Stimulated activated naive CD4-positive, alpha-beta T cell (primary cell): Measurements from ENCODE around the gene TAOK2.
"Not testable (repeated sequence)": the region's sequence is repeated elsewhere in the genome, so short reads cannot be mapped to it uniquely, and the experiment has no call there.

ENCODE experiments used
- DNase-seq, 6 experiments: peaks; one replicate each; lab custom pipeline; 2025; lab: John Stamatoyannopoulos, UW

Gene TAOK2

DNA sequence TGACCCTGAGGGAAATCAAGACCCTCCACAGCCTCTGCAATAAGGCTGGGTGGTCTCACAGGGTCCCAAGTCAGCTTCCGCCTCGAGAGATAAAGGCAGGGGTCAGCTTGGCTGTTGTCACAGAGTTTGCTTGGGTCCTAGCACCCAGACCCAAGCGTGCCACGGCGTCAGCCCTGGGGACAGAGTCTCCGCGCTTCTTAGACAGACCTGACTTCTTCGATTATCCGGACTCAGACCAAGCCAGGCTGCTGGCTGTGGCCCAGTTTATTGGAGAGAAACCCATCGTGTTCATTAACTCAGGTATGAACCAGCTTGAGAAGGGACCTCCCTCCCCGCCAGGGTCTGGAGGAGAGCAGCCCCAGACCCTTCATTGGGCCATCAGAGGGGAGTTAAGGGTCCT, 49.9 kb downstream of the TAOK2 start:
- no peak for DNase-seq

DNA sequence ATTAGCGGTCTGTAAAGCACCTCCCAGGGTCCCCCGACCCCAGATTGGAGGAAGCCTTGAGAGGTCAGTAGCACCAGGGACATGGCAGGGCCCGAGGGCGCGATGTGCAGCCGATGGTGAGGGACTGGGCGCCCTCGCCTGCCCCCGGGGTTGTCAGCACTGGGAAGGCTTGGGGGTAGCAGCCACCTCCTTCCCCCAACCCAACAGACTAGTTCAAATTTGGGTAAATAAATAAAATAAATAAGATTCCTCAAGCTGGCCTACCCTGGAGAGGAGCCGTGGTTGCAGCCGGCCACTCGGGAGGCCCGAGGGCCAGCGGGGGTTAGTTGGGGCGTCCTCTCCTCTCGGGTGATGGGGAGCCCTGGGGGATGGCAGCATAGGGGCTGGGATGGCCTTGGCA, 50.8 kb downstream of the TAOK2 start:
- no peak for DNase-seq

DNA sequence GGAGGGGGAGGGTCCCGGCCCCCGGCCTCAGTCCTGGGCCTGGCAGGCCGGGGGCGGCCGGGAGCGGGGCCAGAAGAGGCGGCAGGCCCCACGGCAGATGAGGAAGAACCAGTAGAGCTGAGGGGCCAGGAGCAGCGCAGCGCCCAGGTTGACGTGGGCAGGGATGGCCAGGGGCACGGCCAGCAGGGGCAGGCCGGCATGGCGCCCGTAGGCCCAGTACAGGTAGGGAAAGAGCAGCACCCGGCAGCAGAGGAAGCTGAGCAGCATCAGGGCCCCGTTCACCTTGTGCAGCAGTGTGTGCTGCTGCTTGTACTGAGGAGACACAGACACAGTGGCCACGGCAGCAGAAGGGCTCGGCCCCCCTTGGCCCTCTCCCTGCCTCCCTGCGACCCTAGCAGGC, 51.5 kb downstream of the TAOK2 start:
- DNase-seq, result no peak

DNA sequence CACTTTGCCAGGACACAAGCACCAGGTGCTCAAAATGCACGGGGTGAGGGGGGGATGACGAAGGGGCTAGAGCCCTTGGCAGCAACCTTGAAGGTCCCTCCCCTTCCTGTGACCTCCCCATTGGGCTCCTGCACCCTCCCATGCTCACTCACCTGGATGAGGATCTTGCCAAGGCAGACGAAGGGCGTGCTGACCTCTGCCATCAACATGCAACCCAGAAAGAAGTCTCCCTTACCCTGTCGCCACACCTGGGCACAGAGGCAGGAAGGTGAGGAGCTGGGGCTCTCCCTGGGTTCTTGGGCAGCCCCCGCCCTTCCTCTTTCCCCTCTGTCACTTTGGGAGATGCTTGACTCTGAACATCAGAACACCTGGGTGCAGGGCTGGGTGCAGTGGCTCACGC, 51.9 kb downstream of the TAOK2 start:
- DNase-seq, result no peak

DNA sequence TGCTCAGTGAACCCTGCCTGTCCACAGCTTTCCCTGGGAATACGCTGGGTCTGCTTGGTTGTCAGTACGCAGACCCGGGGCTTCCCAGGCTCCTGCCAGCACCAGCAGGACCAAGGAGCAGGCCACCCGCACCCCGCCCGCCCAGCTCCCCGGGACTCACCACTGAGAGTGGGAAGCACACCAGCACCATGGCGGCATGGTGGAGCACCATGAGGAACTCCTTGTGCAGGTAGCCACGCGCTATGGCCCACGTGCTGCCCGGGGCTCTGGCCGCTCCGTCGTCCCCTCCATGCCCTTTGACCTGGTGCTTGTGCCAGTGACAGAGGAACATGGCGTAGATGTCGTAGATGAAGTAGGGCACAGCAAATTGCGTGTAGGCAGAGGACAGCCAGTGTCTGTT, 52.8 kb downstream of the TAOK2 start:
- DNase-seq, result no peak

DNA sequence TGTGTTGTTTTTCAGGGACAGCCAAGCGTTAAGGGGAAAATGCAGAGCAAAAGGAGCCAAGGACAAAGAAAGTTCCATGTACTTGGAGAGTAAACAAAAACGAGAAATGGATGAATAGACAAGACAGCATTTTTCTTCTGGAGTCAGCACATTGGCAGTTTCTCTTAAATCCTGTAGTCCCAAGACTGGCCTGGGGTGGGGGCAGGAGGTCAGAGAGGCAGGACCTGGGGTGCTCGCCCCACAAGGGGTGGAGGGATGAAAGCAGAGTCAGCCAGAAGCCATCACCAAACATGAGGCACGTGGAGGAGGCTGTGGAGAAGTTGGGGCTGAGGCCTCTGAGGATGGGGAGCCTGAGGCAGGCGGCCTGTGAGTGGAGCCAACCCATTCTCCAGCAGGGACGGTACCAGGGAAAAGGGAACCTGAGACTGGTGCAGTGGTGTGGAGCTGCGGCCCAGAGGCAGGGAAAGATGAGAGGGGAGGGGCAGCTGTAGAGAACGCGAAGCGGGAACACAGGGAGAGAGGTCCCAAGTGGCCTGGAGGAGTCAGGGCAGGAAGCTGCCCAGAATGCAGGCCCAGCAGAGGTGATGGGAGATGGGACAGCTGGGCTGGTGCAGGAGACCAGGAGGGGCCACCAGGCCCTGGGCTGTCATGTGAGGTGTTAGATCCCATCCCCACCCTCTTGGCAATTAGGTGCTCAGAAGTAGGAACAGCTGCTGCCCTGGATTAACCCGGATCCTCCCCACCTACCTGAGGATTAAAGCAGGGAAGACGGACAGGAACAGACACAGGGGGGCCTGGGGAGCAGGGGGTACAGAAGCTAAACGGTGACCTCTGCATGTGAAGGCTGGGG, 54.1 kb downstream of the TAOK2 start:
- no peak for DNase-seq

DNA sequence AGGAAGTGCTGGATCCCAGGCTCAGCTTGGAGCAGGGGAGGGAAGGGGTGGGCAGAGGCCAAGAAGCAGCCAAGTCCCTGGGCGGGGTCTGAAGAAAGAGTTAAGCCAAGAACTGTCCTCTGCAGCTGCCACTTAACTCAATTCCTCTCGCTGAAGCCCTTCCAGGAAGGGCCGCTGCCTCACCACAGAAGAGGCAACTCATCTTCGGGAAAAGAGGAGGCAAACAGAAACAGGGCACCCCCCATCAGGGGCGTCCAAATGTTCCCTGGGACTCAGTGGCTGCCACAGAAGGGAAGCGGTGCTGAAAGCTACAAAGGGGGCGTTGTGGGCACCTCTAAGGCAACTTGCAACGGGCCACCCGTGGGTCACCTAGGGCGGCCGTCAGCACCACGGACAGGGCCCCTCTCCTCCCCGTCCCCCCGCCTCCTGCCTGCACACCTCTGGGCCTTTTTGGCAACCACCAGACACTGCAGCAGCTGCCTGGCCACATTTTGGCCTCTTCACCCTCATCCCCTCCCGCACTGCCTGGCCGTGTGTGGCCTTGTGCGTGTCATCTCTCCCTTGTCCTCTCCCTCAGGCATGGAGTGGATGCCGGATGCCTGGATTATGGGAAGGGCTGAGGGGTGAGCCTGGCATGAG, 54.9 kb downstream of the TAOK2 start:
- peak in 1 of 6 experiments; percentile 4 for DNase-seq

DNA sequence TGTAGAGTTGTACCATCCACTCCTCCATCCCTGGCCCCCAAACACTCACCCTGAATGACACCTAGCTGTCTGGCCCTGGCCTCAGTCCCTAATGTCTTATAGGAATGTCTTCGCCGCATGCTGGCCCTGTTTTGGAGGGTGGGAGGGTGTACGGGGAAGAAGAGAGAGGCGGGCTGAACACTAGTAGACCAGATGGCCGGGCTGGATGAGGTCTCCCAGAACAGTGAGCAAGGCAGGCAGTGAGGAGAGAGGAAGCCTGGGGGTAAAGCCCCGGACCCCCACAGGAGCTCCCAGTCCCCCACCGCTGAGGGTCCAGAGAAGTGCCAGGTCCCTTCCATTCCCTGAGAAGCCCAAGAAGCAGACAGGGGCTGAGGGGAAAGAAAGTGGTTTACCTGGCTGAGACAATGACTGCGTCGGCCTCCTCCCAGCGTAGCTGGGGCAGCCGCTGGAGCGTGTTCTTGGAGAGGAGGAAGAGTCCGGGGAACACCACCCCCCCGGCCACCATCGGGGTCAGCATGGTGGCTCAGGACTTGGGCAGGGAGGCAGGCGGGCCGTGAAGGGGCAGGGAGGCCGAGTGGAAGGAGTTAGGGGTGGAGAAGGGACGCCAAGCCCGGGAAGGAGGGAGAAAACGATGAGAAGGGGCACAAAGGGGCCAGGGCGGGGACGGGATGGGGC, 56.5 kb downstream of the TAOK2 start:
- DNase-seq, result no peak

DNA sequence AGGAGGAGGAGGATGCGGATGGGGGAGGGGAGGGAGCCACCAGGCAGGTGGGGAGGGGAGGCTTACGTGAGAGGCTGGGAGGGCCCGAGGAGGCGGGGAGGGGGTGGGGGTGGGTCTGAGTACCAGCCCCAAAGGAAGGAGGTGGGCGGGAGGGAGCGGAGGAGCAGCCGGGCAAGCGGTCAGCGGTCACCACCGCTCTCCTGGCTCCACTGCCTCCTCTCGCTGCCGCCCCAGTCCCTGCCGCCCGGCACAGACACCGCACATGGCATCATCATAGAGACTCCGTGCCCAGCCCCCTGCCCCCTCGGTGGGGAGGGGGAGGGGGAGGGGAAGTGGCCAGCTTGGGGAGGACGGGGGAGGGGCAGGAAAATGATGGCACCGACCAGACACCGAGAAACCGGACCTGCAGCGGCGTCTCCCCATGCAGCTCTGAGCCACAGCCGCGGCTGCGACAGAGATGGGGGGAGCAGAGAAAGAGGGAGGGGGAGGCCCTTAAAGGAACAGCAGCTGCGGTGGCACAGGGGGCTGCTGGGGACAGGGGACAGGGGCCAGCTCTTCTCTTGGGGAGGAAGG, 57.3 kb downstream of the TAOK2 start, which contains the start of gene TLCD3B:
Gene TLCD3B, minus strand, starts transcription at position 431 of the 573 bp plus-strand sequence. CDS start 744 bp downstream, outside the sequence.
- no peak for DNase-seq

DNA sequence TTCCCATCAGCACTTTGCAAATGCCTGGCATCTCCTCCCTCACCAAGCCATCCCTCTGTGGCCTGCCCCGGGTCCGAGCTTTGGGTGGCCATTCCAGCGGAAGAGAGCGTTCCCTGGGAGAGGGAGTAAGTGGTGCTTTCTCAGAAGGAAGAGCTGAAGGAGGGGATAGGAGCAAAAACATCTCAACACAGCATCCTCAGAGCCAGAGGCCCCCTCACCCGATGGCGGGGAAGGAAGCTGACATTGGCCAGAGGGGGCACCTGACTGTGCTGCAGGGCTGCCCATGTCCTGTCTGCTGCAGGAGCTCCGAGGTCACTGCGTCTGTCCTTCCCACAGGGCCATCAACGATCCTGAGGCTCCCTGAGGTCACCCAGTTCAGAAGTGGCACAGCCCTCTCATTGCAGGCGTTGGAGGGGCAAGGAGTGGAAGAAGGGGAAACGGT, 57.8 kb downstream of the TAOK2 start:
- DNase-seq, result no peak

DNA sequence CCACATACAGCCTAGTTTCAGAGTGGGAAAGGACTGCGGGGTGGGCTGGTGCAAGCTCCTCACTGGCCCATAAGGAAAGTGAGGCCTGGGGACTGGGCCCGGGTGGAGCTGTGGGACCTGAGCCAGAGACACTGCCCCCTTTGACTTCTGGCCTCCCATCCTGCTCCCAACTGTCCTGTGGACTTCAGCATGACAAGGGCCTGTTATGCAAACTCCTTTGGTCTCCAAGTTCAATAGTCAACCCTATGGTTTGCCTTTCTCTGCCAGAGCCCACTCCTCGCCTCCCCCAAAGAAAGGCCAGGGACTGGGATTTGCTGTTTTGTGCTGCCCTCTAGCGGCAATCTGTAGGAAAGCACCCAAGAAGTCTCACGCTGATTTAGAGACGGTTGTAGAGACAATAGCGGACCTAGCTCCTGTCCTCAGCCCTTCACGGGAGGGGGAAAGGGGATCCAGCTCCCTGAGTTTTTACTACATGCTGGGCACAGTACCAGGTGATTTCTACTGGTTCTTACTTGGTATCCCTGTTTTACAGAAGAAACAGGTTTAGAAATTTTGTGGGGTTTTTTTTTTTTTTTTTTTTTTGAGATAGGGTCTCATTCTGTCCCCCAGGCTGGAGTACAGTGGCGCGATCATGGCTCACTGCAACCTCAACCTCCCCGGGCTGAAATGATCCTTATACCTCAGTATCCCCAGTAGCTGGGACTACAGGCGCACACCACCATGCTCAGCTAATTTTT, 58.6 kb downstream of the TAOK2 start:
- DNase-seq, result peak; percentile 28 to 67 (median 46)

DNA sequence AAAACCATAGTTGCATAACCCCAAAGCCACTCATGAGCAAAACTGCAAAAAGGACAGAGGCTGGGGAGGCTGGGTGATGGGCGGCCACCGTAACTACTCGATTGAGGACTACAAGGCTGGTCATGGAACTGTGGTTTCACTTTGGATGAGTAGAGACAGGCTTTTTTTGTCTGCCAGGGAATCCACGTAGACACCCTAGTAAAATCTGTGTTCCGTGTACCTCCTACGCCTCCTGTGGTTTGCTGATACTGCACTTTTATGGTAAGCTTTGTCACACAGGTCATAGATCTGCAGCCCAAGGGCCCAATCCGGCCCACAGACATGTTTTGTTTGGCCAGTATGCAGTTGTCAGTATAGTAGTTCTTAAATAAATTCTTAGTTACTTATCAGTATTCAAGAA, 59.6 kb downstream of the TAOK2 start:
- no peak for DNase-seq

DNA sequence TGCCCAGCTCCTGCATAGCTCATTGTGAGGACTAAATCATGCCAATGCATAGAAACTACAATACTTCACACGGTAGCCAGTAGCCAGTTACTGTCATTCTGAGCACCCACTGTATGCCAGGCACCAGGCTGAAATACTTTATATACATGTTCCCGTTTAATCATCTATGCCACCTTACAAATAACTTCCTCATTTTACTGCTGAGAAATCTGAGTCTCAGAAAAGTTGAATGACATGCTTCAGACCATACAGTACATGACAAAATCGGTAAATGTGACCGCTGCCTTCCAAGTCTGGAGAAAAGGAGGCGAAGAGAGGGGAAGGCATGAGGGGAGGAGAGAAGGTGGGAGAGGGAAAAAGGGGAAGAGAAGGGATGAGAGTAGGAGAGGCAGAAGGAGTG, 66.6 kb downstream of the TAOK2 start:
- no peak for DNase-seq

DNA sequence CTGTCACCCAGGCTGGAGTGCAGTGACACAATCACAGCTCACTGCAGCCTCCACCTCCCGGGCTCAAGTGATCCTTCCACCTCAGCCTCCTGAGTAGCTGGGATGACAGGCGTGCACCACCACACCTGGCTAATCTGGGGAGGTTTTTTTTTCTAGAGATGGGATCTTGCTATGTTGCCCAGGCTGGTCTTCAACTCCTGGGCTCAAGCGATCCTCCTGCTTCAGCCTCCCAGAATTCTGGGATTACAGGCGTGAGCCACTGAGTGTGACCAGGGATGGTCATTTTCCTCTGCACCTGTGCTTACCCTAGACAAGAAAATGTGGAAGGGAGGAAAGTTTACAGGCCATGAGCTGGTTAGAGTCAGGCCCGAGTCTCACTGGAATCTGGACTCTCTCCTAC, 67.0 kb downstream of the TAOK2 start:
- DNase-seq, result not testable (repeated sequence)

DNA sequence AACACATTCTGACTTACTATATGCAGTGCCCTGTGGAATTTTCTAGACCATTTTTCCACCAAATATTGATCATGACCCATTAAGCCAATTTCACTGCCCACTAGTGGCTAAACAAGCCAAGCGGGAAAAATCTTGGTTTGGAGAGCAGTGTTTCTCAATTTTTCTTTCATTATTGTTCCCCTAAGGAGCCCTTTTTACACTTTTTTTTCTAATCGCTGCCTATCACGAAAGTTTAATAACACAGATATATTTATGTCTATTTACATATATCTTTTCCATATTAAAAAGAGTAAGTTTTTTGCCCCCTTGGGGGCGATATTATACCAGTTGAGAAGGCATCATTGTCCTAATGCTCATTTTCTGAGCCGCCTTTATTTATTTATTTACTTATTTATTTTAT, 68.2 kb downstream of the TAOK2 start:
- peak in 4 of 6 experiments; percentile 5 to 31 (median 20) for DNase-seq
